ENCODE measurements around the gene CEP295NL.
A peak's percentile ranks its signal among the peaks of the same experiment; 100 is the strongest.
"Not testable (repeated sequence)": the region's sequence is repeated elsewhere in the genome, so short reads cannot be mapped to it uniquely, and the experiment has no call there.

CEP295NL gene

DNA sequence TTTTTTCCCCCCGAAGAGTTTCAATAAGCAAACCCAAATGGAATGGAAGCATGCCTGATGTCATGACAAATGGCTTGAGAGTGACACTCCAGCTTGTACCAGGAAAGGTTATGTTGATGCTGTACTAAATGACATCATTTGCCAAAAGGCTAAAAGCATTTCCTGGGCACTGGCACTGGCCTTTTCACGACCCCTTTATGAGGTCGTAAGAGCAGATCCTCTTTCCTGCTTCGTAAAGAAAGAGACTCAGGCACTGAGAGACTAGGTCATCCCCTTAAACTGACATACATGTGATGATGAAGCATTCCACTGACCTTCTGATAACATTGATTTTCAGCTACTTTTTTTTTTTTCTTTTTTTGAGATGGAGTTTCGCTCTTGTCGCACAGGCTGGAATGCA lies 30.5 kb downstream of the CEP295NL start:
- DNase-seq (ENCODE audit: low spot score) (no peak), ATAC-seq (ENCODE audit: low read depth) (no peak)
- Histone ChIP-seq H3K4me1 (ENCODE audit: insufficient read depth, poor library complexity, severe bottlenecking) (peaks cover 18% of the 10 kb centered on the region), H3K36me3 (ENCODE audit: low read depth) (peaks cover 8% of the 10 kb centered on the region), H3K4me3 (ENCODE audit: severe bottlenecking) (no peak overlapping the region), H3K9me3 (ENCODE audit: severe bottlenecking) (no peaks in the 10 kb centered on the region), H3K27me3 (ENCODE audit: insufficient read depth, poor library complexity, severe bottlenecking) (no peaks in the 10 kb centered on the region), H3K27ac (ENCODE audit: poor library complexity, severe bottlenecking) (no peak overlapping the region)
- TF ChIP-seq, protein P1, sequence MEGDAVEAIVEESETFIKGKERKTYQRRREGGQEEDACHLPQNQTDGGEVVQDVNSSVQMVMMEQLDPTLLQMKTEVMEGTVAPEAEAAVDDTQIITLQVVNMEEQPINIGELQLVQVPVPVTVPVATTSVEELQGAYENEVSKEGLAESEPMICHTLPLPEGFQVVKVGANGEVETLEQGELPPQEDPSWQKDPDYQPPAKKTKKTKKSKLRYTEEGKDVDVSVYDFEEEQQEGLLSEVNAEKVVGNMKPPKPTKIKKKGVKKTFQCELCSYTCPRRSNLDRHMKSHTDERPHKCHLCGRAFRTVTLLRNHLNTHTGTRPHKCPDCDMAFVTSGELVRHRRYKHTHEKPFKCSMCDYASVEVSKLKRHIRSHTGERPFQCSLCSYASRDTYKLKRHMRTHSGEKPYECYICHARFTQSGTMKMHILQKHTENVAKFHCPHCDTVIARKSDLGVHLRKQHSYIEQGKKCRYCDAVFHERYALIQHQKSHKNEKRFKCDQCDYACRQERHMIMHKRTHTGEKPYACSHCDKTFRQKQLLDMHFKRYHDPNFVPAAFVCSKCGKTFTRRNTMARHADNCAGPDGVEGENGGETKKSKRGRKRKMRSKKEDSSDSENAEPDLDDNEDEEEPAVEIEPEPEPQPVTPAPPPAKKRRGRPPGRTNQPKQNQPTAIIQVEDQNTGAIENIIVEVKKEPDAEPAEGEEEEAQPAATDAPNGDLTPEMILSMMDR (IDR thresholded peaks at IDR 0.05; ENCODE audit: poor library complexity, severe bottlenecking) = no peak

DNA sequence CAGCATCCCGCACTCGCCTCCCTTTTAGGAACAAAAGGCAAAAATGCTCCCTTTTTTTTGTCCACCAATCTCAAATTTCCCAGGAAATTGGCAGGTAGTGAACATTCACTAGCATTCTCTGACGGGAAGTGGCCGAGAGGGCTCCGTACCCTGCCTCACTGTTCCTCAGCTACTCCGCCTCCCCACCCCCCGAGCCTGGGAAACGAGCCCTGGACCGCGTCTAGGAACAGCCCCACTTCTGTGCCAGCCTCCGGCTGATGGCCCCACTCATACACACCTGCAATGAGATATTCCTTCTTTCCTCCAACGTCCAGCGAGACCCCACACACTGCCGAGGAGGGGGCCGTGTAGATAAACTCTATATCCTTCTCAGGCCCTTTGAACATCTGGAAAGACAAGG lies 32.4 kb downstream of the CEP295NL start:
- no peak for ATAC-seq (ENCODE audit: low read depth)
- Histone ChIP-seq H3K27me3 (ENCODE audit: insufficient read depth, poor library complexity, severe bottlenecking) (no peaks in the 10 kb centered on the region), H3K4me1 (ENCODE audit: insufficient read depth, poor library complexity, severe bottlenecking) (peaks cover 15% of the 10 kb centered on the region), H3K27ac (ENCODE audit: poor library complexity, severe bottlenecking) (no peak overlapping the region), H3K9me3 (ENCODE audit: severe bottlenecking) (no peaks in the 10 kb centered on the region), H3K4me3 (ENCODE audit: severe bottlenecking) (no peak overlapping the region), H3K36me3 (ENCODE audit: low read depth) (peaks cover 8% of the 10 kb centered on the region)
- no peak for DNase-seq (ENCODE audit: low spot score)
- TF ChIP-seq, protein P1 (IDR thresholded peaks at IDR 0.05; ENCODE audit: poor library complexity, severe bottlenecking) = no peak

DNA sequence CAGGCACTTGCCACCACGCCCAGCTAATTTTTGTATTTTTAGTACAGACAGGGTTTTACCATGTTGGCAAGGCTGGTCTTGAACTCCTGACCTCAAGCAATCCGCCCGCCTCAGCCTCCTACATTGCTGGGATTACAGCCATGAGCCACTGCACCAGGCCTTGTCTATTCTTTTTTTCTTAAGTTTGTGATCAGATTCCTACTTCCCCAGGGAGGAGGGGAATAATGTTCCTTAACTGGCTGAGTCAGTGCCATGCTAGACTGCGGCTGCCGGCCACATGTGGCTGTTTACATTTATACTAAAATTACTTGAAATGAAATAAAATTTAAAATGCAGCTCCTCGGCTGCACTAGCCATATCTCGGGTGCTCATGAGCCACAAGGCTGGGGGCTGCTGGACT lies 34.6 kb downstream of the CEP295NL start:
- no peak for ATAC-seq (ENCODE audit: low read depth)
- Histone ChIP-seq H3K27me3 (ENCODE audit: insufficient read depth, poor library complexity, severe bottlenecking) (no peaks in the 10 kb centered on the region), H3K27ac (ENCODE audit: poor library complexity, severe bottlenecking) (no peak overlapping the region)

DNA sequence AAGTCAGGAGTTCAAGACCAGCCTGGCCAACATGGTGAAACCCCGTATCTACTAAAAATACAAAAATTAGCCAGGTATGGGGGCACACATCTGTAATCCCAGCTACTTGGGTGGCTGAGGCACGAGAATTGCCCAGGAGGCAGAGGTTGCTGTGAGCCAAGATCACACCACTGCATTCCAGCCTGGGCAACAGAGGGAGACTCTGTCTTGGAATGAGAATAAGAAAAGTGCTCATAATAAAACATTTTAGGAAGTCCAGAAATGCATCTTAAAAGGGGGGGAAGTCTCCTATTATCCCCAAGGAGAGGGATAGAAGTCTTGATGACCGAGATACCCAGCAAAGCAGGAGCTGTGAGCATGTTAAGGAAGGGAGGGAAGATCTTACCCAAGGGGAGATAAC lies 36.0 kb downstream of the CEP295NL start:
- not testable (repeated sequence) for H3K36me3 ChIP-seq (ENCODE audit: low read depth); H3K9me3 ChIP-seq (ENCODE audit: severe bottlenecking); H3K27me3 ChIP-seq (ENCODE audit: insufficient read depth, poor library complexity, severe bottlenecking); DNase-seq (ENCODE audit: low spot score); ATAC-seq (ENCODE audit: low read depth); H3K27ac ChIP-seq (ENCODE audit: poor library complexity, severe bottlenecking); H3K4me3 ChIP-seq (ENCODE audit: severe bottlenecking)
- H3K4me1 ChIP-seq (ENCODE audit: insufficient read depth, poor library complexity, severe bottlenecking) = peaks cover 12% of the 10 kb centered on the region

More for the DNA sequence above, 34.6 kb downstream of the CEP295NL start:
- DNase-seq (ENCODE audit: low spot score) = no peak
- Histone ChIP-seq H3K4me3 (ENCODE audit: severe bottlenecking) (no peak overlapping the region), H3K4me1 (ENCODE audit: insufficient read depth, poor library complexity, severe bottlenecking) (peaks cover 10% of the 10 kb centered on the region), H3K9me3 (ENCODE audit: severe bottlenecking) (no peaks in the 10 kb centered on the region), H3K36me3 (ENCODE audit: low read depth) (peaks cover 8% of the 10 kb centered on the region)
- TF ChIP-seq, protein P1 (IDR thresholded peaks at IDR 0.05; ENCODE audit: poor library complexity, severe bottlenecking) = no peak

DNA sequence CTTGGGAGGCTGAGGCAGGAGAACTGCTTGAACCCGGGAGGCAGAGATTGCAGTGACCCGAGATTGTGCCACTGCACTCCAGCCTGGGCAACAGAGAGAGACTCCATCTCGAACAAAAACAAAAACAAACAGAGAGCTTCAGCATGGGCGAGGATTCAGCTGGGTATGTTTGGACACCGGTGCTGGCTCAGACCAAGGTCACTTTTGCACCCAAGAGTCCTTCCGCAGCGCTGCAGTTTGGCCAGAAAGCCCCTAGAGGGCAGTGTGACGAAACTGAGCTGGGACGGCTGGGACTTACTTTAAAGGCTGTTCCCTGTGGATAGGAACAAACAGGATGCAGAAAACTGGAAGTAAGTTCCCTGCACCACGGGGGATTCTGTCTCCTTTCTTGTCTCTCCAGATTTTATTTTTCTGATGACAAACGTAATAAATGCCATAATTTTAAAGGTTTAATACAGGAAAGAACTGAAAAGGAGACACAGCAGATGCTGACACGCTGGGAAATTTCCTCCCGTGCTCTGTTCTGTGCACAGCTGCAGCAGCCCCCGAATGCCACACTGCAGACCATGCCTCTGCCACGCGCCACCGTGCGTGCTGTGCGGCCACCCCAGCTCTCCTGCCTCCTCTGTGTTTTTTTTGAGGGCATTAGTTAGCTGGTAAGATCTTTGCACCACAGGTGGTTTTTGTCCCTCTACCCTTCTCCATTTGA lies 37.2 kb downstream of the CEP295NL start:
- ATAC-seq (ENCODE audit: low read depth) = peak; percentile 60
- peaks cover 17% of the 10 kb centered on the region for H3K4me1 ChIP-seq (ENCODE audit: insufficient read depth, poor library complexity, severe bottlenecking)
- no peak overlapping the region for H3K4me3 ChIP-seq (ENCODE audit: severe bottlenecking)

More for the DNA sequence above, 37.2 kb downstream of the CEP295NL start:
- TF ChIP-seq, protein P1 (IDR thresholded peaks at IDR 0.05; ENCODE audit: poor library complexity, severe bottlenecking) = peak; percentile 93
- no peaks in the 10 kb centered on the region for H3K27me3 ChIP-seq (ENCODE audit: insufficient read depth, poor library complexity, severe bottlenecking)
- no peak for DNase-seq (ENCODE audit: low spot score)
- no peak overlapping the region for H3K27ac ChIP-seq (ENCODE audit: poor library complexity, severe bottlenecking)
- H3K9me3 ChIP-seq (ENCODE audit: severe bottlenecking) = no peaks in the 10 kb centered on the region
- H3K36me3 ChIP-seq (ENCODE audit: low read depth) = peaks cover 11% of the 10 kb centered on the region

All from RWPE2 (cell line).